HG02588 (cell line): ENCODE results near the gene ZNF846.
"Not testable (repeated sequence)": the region's sequence is repeated elsewhere in the genome, so short reads cannot be mapped to it uniquely, and the experiment has no call there.

Source experiments
- ATAC-seq: cut with Tn5 transposase; IDR thresholded peaks from one replicate; pipeline ENCODE4 v1.9.1; 2021; ENCODE audit warnings: mild to moderate bottlenecking, moderate library complexity; ENCODE audit not compliant: unreplicated experiment

Gene ZNF846

GRCh38 chr19:9785367-9786331 lies 17.1 kb upstream of the ZNF846 start:
- ATAC-seq = peak; percentile 68

- not testable (repeated sequence) for ATAC-seq
Observed at GRCh38 chr19:9784163-9784496, 15.6 kb upstream of the ZNF846 start.

GRCh38 chr19:9782338-9782737 lies 13.8 kb upstream of the ZNF846 start:
- no peak for ATAC-seq

DNA sequence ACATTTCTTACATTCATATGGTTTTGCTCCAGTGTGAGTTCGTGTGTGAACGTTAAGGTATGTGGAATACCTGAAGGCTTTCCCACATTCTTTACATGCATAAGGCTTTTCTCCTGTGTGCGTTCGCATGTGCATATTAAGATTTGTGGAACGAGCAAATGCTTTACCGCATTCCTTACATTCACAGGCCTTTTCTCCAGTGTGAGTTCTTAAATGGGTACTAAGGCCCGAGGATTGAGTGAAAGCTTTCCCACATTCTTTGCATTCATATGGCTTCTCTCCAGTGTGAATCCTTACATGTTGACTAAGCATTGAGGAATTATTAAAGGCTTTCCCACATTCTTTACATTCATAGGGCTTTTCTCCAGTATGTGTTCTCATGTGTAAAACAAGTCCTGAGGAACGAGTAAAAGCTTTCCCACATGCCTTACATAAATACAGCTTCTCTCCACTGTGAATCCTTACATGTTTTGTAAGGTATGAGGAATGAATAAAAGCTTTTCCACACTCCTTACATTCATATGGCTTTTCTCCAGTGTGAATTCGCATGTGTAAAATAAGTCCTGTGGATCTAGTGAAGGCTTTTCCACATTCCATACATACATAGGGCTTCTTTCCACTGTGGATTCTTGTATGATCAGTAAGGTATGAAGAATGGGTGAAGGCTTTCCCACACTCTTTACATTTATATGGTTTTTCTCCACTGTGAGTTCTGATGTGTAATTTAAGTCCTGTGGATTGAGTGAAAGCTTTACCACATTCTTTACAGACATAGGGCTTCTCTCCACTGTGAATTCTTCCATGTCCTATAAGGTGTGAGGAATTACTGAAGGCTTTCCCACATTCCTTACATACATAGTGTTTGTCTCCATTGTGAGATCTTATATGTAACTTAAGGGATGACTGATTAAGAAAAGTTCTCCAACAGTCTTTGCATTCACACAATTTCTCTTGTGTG lies 10.7 kb downstream of the ZNF846 start:
- no peak for ATAC-seq

GRCh38 chr19:9752701-9753443 lies 15.7 kb downstream of the ZNF846 start:
- ATAC-seq = no peak

GRCh38 chr19:9751446-9751845 lies 17.1 kb downstream of the ZNF846 start:
- no peak for ATAC-seq

GRCh38 chr19:9741476-9742171 lies 26.9 kb downstream of the ZNF846 start:
- no peak for ATAC-seq

GRCh38 chr19:9735986-9736385 lies 32.6 kb downstream of the ZNF846 start:
- no peak for ATAC-seq

DNA sequence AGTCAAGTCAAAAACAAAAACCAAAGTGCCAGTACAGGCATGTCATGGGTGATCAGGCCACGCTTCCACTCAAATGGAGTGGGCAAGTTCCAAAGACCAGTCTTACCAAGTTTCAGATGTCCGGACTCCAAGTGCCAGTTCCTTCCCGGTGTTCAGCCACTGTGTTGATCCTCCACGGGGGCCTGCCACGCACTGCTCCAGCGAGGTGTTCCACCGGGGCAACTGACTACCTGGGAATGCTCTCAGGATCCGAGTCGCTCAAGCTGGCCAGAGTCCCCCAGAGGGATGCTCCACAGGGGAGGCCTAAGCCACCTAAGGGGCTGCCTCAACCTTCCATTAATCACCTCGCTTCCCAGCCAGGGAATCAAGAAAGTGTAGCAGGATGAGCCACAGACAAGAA lies 38.5 kb downstream of the ZNF846 start:
- not testable (repeated sequence) for ATAC-seq

DNA sequence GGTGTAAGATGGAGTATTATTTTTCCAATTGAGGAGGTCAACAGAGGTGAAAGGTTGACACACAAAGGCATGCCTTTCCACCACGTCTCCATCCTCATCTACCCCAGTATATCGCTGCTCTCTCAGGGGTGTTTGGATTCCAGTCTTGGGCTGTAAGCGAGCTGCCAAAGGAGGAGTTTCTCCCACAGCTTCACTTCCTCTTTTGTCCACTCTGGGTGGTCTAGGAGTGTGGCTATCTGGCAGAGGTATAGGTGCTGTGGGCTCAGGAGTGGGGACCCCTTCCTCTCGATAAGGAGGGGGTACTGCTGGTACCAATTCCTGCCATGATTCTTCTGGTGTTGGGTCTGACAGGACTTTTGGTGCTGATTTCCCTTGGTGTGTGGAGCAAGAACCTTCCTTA lies 39.4 kb downstream of the ZNF846 start:
- no peak for ATAC-seq

- ATAC-seq = no peak
Observed at GRCh38 chr19:9727644-9728043, 40.9 kb downstream of the ZNF846 start.

GRCh38 chr19:9725508-9726201 lies 42.9 kb downstream of the ZNF846 start:
- ATAC-seq = not testable (repeated sequence)

- ATAC-seq = no peak
Observed at GRCh38 chr19:9724157-9724556, 44.4 kb downstream of the ZNF846 start.

DNA sequence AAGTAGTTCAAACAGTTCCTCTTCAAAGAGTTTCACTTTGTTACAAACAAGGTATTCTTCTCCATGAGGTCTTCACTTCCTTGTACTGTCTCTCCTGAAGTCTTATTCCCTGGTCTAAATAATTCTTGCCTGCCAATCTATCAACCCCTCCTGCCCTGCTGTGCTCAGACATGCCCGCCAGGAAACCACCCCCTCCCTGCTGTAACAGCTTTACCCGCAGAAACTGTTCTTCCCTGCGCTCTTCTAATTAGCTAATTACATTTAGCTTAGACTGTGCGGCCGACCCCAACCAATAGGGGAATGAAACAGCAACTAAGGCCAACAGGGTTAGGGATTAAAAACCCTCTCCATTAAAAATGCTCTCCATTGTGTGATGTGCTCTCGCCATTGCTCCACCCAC lies 46.7 kb downstream of the ZNF846 start:
- no peak for ATAC-seq

- no peak for ATAC-seq
Observed at GRCh38 chr19:9720541-9720940, 48.0 kb downstream of the ZNF846 start.

GRCh38 chr19:9711815-9712214 lies 56.7 kb downstream of the ZNF846 start:
- no peak for ATAC-seq

DNA sequence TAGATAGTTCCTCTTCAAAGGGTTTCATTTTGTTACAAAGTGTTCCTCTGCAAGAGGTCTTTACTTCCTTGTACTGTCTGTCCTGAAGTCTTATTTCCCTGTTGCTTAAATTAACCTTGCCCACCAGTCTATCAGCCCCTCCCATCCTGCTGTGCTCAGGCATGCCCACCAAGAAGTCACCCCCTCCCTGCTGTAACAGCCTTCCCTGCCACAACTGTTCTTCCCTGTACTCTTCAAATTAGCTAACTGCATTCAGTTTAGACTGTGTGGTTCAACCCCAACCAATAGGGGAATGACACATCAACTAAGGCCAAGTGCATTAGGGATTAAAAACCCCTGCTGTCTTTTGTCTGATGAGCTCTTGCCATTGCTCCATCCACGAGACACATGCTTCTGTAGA lies 59.2 kb downstream of the ZNF846 start:
- ATAC-seq = no peak

- no peak for ATAC-seq
Observed at GRCh38 chr19:9705836-9706235, 62.7 kb downstream of the ZNF846 start.

GRCh38 chr19:9702186-9702585 lies 66.4 kb downstream of the ZNF846 start:
- no peak for ATAC-seq
